GM19324 (cell line): Measurements from ENCODE around the gene SEPSECS.
"Not testable (repeated sequence)": the region's sequence is repeated elsewhere in the genome, so short reads cannot be mapped to it uniquely, and the experiment has no call there.

Experiments used
- ATAC-seq: cut with Tn5 transposase; IDR thresholded peaks from one replicate; pipeline ENCODE4 v1.9.1; 2021; ENCODE audit warnings: mild to moderate bottlenecking, moderate library complexity; ENCODE audit not compliant: unreplicated experiment, low FRiP score

SEPSECS gene

DNA sequence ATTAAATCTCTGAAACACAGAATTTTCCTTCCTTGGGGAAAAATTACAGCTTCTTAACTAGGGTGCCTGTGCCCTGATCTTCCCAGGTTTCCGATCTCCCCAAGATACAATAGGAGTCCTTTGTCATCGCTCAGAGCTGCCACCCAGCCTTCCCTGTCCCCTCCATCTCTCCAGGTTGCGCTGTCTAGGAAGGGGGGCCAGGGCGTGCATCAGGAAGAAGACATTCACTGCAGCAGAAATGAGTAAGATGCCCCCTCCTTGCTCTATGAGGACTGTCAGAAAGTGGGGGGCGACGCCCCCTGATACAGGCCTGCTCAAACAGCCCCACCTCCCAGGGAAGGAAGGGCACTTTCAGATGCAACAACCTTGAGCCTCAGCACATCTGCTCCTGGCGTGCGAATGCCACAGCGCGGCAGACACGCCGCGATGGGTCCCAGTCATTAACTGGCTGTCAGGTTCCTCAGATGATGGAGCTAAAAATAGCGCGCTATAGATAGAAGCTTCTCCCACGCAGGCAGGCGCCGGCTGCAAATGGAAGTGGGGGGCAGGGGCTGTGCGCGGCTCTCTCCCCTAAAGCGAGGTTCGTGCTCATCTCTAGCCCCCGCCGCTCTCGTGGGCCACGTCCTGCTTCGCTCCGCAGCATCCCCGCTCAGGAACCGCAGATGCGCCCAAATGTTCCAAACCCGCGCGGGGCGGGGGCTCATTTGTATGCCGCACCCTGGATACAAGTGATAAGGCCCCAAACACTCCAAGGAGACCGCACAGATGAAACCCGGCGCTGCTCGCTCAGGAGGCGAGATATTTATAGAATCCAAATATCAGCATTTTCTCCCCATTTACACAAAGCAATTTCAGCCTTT is 71.9 kb downstream of the SEPSECS start:
- ATAC-seq: no peak

DNA sequence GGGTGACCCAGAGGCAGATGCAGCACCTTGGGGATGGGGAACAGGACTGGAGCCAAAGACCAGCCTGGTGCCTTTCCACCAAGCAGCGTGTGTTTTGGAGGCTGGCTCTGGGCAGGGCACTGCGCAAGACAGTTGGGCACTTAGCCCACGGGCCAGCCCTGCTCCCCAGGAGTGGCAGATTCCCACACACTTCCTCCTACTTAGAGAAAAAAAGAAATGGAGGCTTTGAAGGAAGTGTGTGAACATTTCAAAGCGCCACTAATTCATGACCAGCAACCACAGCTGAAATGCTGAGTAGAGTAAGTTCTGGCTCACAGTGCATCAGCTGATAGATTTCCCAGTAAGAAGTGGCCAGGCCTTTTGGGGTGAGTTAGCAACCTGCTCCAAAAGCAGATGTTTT is 74.6 kb downstream of the SEPSECS start:
- ATAC-seq: no peak

DNA sequence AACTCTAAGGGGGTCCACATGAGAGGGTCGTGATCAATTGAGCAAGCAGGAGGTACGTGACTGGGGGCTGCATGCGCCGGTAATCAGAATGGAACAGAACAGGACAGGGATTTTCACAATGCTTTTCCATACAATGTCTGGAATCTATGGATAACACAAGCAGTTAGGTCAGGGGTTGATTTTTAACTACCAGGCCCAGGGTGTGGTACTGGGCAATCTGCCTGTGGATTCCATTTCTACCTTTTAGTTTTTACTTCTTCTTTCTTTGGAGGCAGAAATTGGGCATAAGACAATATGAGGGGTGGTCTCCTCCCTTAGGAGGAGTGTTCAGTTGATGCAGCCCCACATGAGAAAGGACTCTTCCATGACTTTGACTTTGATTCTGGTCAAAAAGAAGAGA is 76.8 kb downstream of the SEPSECS start:
- ATAC-seq: not testable (repeated sequence)

DNA sequence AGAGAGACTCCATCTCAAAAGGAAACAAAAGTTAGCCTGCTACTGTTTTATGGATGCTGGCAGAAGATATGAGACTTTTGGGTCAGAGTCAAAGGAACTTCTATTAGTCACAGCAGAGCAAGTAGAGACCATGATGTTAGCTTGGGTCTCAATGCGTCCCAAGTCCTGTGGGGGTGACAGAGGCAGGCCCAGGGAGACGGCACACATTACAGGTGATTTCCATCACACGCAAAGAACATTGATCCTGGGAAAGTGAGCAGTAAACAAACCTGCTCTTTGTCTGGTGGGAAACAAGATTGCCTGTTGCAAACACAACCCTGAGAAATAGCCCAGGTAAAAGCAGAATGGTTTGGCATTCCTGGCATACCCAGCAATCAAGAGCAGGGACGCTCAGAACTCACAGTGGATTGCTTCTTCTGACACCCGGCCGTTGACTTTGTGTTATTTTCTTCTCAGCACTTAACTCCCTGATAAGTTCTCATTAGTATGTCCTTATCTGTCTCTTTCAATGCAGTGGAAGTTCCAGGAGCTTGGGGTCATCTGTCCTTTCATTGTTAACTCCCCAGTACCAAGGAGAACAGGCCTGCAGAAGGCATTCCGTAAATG is 78.3 kb downstream of the SEPSECS start:
- ATAC-seq: no peak

- no peak for ATAC-seq
These were observed 79.7 kb downstream of the SEPSECS start for GRCh38 chr4:25080571-25080970.

DNA sequence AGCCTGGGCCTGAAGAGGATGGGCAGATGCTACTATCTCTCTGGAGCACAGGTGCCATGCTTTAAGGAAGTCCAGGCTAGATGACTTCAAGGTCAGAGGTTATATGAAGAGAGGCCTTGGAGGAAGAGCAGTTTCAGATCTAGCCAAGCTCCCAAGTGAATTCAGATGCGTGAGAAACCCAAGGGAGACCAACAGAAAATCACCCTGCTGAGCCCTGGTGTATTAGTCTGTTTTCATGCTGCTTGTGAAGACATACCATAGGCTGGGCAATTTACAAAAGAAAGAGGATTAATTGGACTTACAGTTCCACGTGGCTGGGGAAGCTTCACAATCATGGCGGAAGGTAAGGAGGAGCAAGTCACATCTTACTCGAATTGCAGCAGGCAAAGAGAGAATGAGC is 81.7 kb downstream of the SEPSECS start:
- no peak for ATAC-seq

DNA sequence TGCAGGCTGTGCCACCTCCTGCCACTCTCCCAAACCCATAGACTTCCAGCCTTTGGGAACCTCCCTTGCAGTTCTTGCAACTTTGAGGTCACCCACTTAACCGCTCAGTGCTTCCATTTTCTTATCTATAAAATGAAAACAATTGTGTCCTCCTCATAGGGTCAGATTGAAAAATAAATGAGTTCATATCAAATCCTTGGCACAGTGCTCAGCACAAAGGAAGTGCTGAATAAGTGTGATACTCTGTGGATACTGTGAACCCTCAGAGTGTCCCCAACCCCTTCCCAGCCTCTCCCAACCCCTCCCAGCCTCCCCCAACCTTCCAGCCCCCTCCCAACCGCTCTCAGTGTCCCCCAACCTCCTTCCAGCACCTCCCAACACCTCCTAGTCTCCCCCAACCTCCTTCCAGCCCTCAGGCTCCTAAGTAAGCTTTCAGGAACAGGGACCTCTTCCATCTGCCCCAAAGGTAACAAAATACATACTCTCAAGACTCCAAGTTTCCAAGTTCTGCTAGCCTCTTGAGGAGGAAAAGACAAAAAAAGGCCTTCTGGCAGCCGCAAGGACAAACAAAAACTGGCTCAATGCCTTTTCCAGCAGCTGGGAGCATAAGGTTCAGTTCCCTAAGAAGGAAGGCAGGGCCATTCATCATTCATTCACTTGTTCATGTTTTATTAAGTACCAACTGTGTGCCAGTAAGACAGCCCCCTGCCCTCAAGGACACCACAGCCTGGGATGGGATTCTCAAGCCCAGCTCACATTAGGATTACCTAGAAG is 83.4 kb downstream of the SEPSECS start:
- no peak for ATAC-seq

GRCh38 chr4:25075851-25076250 is 84.4 kb downstream of the SEPSECS start:
- ATAC-seq: no peak

DNA sequence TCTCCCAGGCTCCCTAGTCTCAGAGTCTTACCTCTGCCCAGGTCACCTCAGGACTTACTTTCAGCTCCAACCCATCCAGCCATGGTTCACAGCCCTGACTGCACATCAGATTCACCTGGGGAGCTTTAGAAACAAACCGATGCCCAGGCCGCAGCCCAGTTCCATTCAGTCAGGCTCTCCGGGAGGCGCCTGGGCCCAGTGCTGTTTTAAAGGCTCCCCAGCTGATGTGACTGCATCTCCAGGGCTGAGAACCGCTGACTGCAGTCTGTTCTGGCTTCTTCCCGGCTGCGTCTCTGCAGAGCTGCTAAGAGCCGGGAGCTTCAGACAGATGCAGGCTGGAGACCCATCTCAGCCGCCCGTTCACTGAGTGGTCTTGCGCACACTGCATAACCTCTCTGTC is 85.1 kb downstream of the SEPSECS start:
- no peak for ATAC-seq

DNA sequence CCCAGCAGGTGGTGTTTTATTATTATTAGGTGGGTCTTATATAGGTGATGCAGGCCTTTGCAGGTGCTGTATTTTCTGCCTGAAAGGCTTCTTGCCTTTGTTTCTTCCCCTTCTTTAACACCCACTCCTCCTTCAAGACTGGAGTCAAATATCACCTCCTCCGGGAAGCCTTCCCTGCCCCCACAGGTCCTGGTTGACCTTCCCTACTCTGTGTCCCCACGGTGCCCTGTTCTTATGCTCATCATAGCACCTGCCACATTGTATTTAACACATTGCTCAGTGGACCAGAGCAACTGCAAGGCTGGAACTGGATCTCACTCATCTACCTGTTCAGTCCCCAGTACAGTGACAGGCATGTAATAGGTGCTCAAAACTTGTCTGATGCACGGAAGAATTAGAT is 89.7 kb downstream of the SEPSECS start:
- ATAC-seq: no peak
